ENCODE measurements around the gene KRTAP1-3.

KRTAP1-3 gene

GRCh38 chr17:40993084-40993483 lies 41.6 kb downstream of the KRTAP1-3 start:
- no peaks in the 10 kb centered on the region; the same call in 1 of the 2 replicates for H3K9me3 ChIP-seq
- peaks cover 19% of the 10 kb centered on the region for H3K27me3 ChIP-seq (ENCODE audit: low read depth)
- H3K4me3 ChIP-seq, result no peak overlapping the region
- H3K36me3 ChIP-seq (replicated peaks), result no peaks in the 10 kb centered on the region
- in situ Hi-C loops (cut with MboI; ENCODE audit: low sequenced_read_pairs), result no loop called here
- no peak for DNase-seq (ENCODE audit: low spot score in 2 of 2)
- no peaks in the 10 kb centered on the region for H3K4me1 ChIP-seq

- no peaks in the 10 kb centered on the region for H3K4me1 ChIP-seq
- no peak for DNase-seq (ENCODE audit: low spot score in 2 of 2)
- no peak overlapping the region for H3K4me3 ChIP-seq
- H3K9me3 ChIP-seq, result no peaks in the 10 kb centered on the region; the same call in 1 of the 2 replicates
- H3K36me3 ChIP-seq (replicated peaks), result no peaks in the 10 kb centered on the region
- in situ Hi-C loops (cut with MboI; ENCODE audit: low sequenced_read_pairs), result no loop called here
- H3K27me3 ChIP-seq (ENCODE audit: low read depth), result peaks cover 15% of the 10 kb centered on the region
Measured at GRCh38 chr17:40992666-40993065, 42.0 kb downstream of the KRTAP1-3 start.

- Histone ChIP-seq H3K27me3 (ENCODE audit: low read depth) (peaks cover 19% of the 10 kb centered on the region), H3K4me3 (no peak overlapping the region), H3K36me3 (replicated peaks) (no peaks in the 10 kb centered on the region), H3K4me1 (no peaks in the 10 kb centered on the region; the same call in 1 of the 2 replicates), H3K9me3 (no peaks in the 10 kb centered on the region; the same call in 1 of the 2 replicates)
- DNase-seq (ENCODE audit: low spot score in 2 of 2), result no peak
- in situ Hi-C loops (cut with MboI; ENCODE audit: low sequenced_read_pairs), result no loop called here
Measured at GRCh38 chr17:40986920-40987319, 47.8 kb downstream of the KRTAP1-3 start.

GRCh38 chr17:40984226-40984625 lies 50.4 kb downstream of the KRTAP1-3 start, which contains the start of gene KRT40:
Gene KRT40, minus strand, starts transcription at chr17:40984326. Its CDS starts 53 bp downstream, at chr17:40984273.
- H3K9me3 ChIP-seq, result no peaks in the 10 kb centered on the region
- H3K27me3 ChIP-seq (ENCODE audit: low read depth), result peaks cover 17% of the 10 kb centered on the region
- H3K4me3 ChIP-seq, result no peak within 1 kb of the TSS
- in situ Hi-C loops (cut with MboI; ENCODE audit: low sequenced_read_pairs), result no loop called here
- no peaks in the 10 kb centered on the region for H3K36me3 ChIP-seq (replicated peaks)
- DNase-seq (ENCODE audit: low spot score in 2 of 2), result no peak
- H3K4me1 ChIP-seq, result no peaks in the 10 kb centered on the region; the same call in 1 of the 2 replicates

All from HAP-1 (cell line).